Measurements from ENCODE around the gene TIGD4.

DNA sequence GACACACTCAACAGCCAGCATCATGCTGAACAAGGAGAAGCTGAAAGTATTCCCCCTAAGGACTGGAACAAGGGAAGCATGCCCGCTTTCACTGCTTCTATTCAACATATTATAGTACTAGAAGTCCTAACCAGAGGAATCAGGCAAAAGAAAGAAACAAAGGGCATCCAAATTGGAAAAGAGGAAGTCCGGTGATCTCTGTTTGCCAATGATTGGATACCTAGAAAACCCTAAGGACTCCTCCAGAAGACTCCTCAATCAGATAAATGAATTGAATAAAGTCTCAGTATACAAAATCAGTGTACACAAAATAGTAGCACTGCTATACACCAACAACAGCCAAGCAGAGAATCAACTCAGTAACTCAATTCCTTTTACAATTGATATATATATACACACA lies 45.0 kb upstream of the TIGD4 start:
- TF ChIP-seq SP1 (IDR thresholded peaks at IDR 0.05) (no peak), YY1 (IDR thresholded peaks at IDR 0.05) (no peak), NR2F2 (IDR thresholded peaks at IDR 0.05) (no peak)
- TF ChIP-seq, protein P1, sequence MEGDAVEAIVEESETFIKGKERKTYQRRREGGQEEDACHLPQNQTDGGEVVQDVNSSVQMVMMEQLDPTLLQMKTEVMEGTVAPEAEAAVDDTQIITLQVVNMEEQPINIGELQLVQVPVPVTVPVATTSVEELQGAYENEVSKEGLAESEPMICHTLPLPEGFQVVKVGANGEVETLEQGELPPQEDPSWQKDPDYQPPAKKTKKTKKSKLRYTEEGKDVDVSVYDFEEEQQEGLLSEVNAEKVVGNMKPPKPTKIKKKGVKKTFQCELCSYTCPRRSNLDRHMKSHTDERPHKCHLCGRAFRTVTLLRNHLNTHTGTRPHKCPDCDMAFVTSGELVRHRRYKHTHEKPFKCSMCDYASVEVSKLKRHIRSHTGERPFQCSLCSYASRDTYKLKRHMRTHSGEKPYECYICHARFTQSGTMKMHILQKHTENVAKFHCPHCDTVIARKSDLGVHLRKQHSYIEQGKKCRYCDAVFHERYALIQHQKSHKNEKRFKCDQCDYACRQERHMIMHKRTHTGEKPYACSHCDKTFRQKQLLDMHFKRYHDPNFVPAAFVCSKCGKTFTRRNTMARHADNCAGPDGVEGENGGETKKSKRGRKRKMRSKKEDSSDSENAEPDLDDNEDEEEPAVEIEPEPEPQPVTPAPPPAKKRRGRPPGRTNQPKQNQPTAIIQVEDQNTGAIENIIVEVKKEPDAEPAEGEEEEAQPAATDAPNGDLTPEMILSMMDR (IDR thresholded peaks at IDR 0.05; ENCODE audit: low read depth, low read length, missing input control): no peak
